ENCODE measurements around the gene ATOH8. TPM values are rescaled to one million over a fixed set of nuclear protein-coding genes. Genes with fewer than 3 reads are reported as not detected.

The ATOH8 gene
- total RNA-seq, 3 donors from 2014 or later, result 20.8 to 167 (median 46.2) TPM

DNA sequence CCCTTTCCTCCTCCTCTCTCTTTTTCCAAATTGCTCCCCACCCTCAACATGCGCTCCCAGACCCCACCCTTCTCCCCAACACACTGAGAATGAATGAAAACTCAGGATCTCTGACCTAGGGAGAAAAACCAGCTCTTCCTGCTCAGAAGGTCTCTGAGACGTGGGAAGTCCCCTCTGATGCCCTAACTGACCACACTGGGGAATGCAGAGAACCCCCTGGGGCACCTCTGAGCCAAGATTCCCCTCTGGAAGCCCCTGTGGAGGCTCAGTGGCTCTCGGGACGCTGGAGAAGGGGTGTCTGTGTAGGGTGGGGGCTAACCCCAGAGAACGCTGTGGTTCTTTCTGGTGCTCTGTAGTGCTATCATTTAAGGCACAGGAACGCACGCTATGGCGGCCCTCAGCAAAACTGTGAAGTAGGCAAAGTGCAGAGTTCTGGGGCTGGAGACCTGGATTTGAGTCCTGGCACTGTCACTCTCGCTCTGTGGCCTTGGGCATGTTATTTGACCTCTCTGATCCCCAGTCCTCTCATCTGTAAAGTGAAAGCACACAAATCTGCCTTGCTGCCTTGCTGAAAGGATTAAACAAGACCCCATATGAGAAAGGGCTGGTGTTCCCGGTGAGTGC, 17.1 kb downstream of the ATOH8 start:
- DNase-seq (ENCODE audit: low spot score in 2 of 2), result no peak
- no peaks in the 10 kb centered on the region for H3K27me3 ChIP-seq
- intact Hi-C loops (cut with DNase I; ENCODE audit: low total_unique reads), result no loop called here
- peak overlapping the region in 1 of 2 donors; percentile 38 for H3K27ac ChIP-seq
- H3K4me3 ChIP-seq, result no peak overlapping the region
- peaks cover 11 to 18% of the 10 kb centered on the region in 2 donors for H3K4me1 ChIP-seq
- no peaks in the 10 kb centered on the region for H3K36me3 ChIP-seq
- no peak for TF ChIP-seq POLR2AphosphoS5 (IDR thresholded peaks at IDR 0.05)
- TF ChIP-seq POLR2A (IDR thresholded peaks at IDR 0.05), result no peak
- TF ChIP-seq, protein P1, sequence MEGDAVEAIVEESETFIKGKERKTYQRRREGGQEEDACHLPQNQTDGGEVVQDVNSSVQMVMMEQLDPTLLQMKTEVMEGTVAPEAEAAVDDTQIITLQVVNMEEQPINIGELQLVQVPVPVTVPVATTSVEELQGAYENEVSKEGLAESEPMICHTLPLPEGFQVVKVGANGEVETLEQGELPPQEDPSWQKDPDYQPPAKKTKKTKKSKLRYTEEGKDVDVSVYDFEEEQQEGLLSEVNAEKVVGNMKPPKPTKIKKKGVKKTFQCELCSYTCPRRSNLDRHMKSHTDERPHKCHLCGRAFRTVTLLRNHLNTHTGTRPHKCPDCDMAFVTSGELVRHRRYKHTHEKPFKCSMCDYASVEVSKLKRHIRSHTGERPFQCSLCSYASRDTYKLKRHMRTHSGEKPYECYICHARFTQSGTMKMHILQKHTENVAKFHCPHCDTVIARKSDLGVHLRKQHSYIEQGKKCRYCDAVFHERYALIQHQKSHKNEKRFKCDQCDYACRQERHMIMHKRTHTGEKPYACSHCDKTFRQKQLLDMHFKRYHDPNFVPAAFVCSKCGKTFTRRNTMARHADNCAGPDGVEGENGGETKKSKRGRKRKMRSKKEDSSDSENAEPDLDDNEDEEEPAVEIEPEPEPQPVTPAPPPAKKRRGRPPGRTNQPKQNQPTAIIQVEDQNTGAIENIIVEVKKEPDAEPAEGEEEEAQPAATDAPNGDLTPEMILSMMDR (IDR thresholded peaks at IDR 0.05), result no peak
- no peaks in the 10 kb centered on the region for H3K9me3 ChIP-seq

DNA sequence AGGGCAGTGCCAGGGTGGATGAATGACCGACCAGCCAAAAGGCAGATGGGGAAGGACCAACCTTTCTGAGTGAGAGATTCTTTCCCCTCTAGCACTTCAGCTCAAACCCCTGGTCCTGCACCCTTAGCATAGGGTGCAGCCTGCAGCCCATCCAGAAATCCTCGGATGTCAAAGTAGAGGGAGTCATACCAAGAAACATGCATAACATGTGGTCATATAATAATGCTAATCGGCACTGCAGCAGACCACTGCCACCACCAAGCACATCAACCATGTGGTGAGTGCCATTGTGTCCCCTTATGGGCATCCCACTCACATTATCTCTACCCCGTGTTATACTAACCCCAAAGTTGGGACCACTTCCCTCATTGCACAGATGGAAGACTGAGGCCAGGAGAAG, 17.7 kb downstream of the ATOH8 start:
- Histone ChIP-seq H3K36me3 (no peaks in the 10 kb centered on the region), H3K4me3 (peak overlapping the region in 2 of 3 donors; percentile 4 to 43), H3K27me3 (no peaks in the 10 kb centered on the region)

DNA sequence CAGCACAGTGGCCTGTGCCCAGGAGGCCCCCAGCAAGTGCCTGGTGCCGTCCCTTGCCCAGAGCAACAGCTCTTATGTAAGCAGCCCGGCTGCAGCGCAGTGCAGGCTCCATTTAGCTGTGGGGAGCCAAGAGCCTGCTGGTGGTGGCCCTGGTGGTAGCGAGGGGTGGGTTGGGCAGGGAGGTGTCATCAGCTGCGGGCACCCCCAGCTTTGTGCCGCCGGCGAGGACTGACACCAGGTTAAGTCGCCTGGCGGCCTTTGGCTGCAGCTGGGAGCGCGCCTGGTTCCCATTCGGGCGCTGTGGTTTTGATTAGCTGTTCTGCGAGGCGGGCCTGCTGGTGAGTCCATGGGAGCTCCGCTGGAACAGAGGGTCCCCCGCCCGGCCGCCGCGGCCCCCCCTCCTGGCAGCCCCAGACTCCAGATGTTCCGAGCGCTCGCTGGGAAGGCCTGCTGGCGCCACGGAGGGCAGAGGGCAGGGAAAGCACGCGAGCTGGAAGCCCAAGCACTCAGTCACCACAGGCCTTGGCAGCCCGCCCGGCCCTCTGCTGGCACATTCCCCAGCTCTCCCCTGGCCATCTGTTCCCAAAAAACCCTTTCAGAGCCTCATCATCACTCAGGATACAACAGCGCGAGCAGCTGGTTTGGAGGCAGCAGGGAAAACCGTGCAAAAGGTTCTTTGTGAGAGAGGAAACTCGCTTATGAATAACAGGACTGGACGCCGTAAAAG, 18.4 kb downstream of the ATOH8 start:
- H3K4me3 ChIP-seq, result peak overlapping the region; percentile 5 to 43 (median 32)
- peak overlapping the region; percentile 64 to 81 for H3K27ac ChIP-seq
- peaks cover 11 to 18% of the 10 kb centered on the region in 2 donors for H3K4me1 ChIP-seq
- H3K27me3 ChIP-seq, result no peaks in the 10 kb centered on the region
- intact Hi-C loops (cut with DNase I; ENCODE audit: low total_unique reads), result no loop called here
- peak; percentile 94 for DNase-seq (ENCODE audit: low spot score in 2 of 2)
- TF ChIP-seq POLR2A (IDR thresholded peaks at IDR 0.05) (no peak), POLR2AphosphoS5 (IDR thresholded peaks at IDR 0.05) (peak; percentile 91 to 100 (median 99))
- TF ChIP-seq, protein P1 (IDR thresholded peaks at IDR 0.05), result peak in 2 of 3 donors; percentile 21 to 37
- H3K9me3 ChIP-seq, result no peaks in the 10 kb centered on the region
- no peaks in the 10 kb centered on the region for H3K36me3 ChIP-seq

More for the DNA sequence above, 17.7 kb downstream of the ATOH8 start:
- DNase-seq (ENCODE audit: low spot score in 2 of 2), result no peak
- Histone ChIP-seq H3K4me1 (peaks cover 11 to 18% of the 10 kb centered on the region in 2 donors), H3K27ac (peak overlapping the region; percentile 64 to 81), H3K9me3 (no peaks in the 10 kb centered on the region)
- TF ChIP-seq, protein P1 (IDR thresholded peaks at IDR 0.05), result no peak
- TF ChIP-seq POLR2AphosphoS5 (IDR thresholded peaks at IDR 0.05) (no peak), POLR2A (IDR thresholded peaks at IDR 0.05) (no peak)
- intact Hi-C loops (cut with DNase I; ENCODE audit: low total_unique reads), result no loop called here

GRCh38 chr2:85772841-85773491, 19.2 kb downstream of the ATOH8 start:
- no peaks in the 10 kb centered on the region for H3K36me3 ChIP-seq
- H3K4me3 ChIP-seq, result peak overlapping the region; percentile 5 to 37 (median 32)
- peaks cover 11 to 18% of the 10 kb centered on the region in 2 donors for H3K4me1 ChIP-seq
- H3K27me3 ChIP-seq, result no peaks in the 10 kb centered on the region
- intact Hi-C loops (cut with DNase I; ENCODE audit: low total_unique reads), result loop anchor here (1.0 kb wide), 1 partner anchor 41 kb away; no protein-coding TSS in a partner anchor
- DNase-seq (ENCODE audit: low spot score in 2 of 2), result no peak
- no peaks in the 10 kb centered on the region for H3K9me3 ChIP-seq
- TF ChIP-seq POLR2AphosphoS5 (IDR thresholded peaks at IDR 0.05), result no peak
- no peak for TF ChIP-seq POLR2A (IDR thresholded peaks at IDR 0.05)
- TF ChIP-seq, protein P1 (IDR thresholded peaks at IDR 0.05), result no peak
- peak overlapping the region; percentile 64 to 81 for H3K27ac ChIP-seq
